Smooth muscle cell (in vitro differentiated cells): ENCODE data around the gene RPS6KA2. TPM values are rescaled to one million over a fixed set of nuclear protein-coding genes. Genes with fewer than 3 reads are reported as not detected.

ENCODE experiments used
- DNase-seq: peaks from one replicate; lab custom pipeline; 2025; ENCODE audit not compliant: unreplicated experiment; lab: John Stamatoyannopoulos, UW
- H2AFZ ChIP-seq: fragments of 200-600 bp; sonication (generic); 2 replicates; pipeline ENCODE4 v1.6.0; 2016; ENCODE audit warnings: antibody characterized with exemption, low read depth, mild to moderate bottlenecking
- H3F3A ChIP-seq: fragments of 200-600 bp; sonication (generic); 2 replicates; pipeline ENCODE4 v1.6.0; 2017; ENCODE audit warnings: antibody characterized with exemption, low read depth
- H3K27ac ChIP-seq: fragments of 200-600 bp; sonication (generic); 2 replicates; pipeline ENCODE4 v1.5.1; 2016; ENCODE audit warnings: low read depth, mild to moderate bottlenecking
- H3K27me3 ChIP-seq: fragments of 200-600 bp; sonication (generic); 2 replicates; pipeline ENCODE4 v1.6.1; 2016; ENCODE audit warnings: low read depth, mild to moderate bottlenecking
- H3K36me3 ChIP-seq: fragments of 200-600 bp; sonication (generic); 2 replicates; pipeline ENCODE4 v1.5.1; 2016; ENCODE audit warnings: low read depth
- H3K4me1 ChIP-seq: fragments of 200-600 bp; sonication (generic); 2 replicates; pipeline ENCODE4 v1.5.1; 2016; ENCODE audit warnings: low read depth
- H3K4me2 ChIP-seq: fragments of 200-600 bp; sonication (generic); 2 replicates; pipeline ENCODE4 v1.6.0; 2016; ENCODE audit warnings: mild to moderate bottlenecking
- H3K4me3 ChIP-seq: fragments of 200-600 bp; sonication (generic); 2 replicates; pipeline ENCODE4 v1.5.1; 2016; ENCODE audit warnings: mild to moderate bottlenecking
- H3K79me2 ChIP-seq: fragments of 200-600 bp; sonication (generic); 2 replicates; pipeline ENCODE4 v1.6.0; 2016; ENCODE audit warnings: low read depth, mild to moderate bottlenecking
- H3K9ac ChIP-seq: fragments of 200-600 bp; sonication (generic); 2 replicates; pipeline ENCODE4 v1.6.0; 2016; ENCODE audit warnings: low read depth
- H3K9me3 ChIP-seq: fragments of 200-600 bp; sonication (generic); replicated peaks from 2 replicates; pipeline ENCODE4 v1.5.1; 2016; ENCODE audit warnings: low read depth
- H4K20me1 ChIP-seq: fragments of 200-600 bp; sonication (generic); 2 replicates; pipeline ENCODE4 v1.6.0; 2016; ENCODE audit warnings: low read depth
- CTCF ChIP-seq: fragments of 200-600 bp; sonication (generic); IDR thresholded peaks from 2 replicates; pipeline ENCODE4 v1.5.1; 2017; ENCODE audit warnings: borderline replicate concordance, mild to moderate bottlenecking, antibody characterized with exemption; ENCODE audit not compliant: insufficient read depth, poor library complexity, severe bottlenecking
- WGBS: methylation state at CpG from one replicate; pipeline ENCODE4 v1.1.7; 2016; ENCODE audit warnings: low lambda C conversion rate; 5-methylcytosine and 5-hydroxymethylcytosine counted together
- polyA plus RNA-seq: library from polyadenylated mRNA; unstranded; fragments of >200 nt; fragmentation: Nextera tagmentation; extraction: Ambion mirVana; gene quantifications from 2 replicates; pipeline ENCODE4 v1.2.1, GENCODE V29; 2016
- total RNA-seq: library from RNA; depleted of rRNA; stranded (reverse); fragments of >200 nt; gene quantifications from 2 replicates; pipeline ENCODE4 v1.2.3, GENCODE V29; 2014

Gene RPS6KA2
- total and polyA plus RNA-seq, 2 experiments from 2014 or later = 7.8 to 10.4 TPM

GRCh38 chr6:166662690-166663089, 35.6 kb upstream of the RPS6KA2 start:
- Histone ChIP-seq H3F3A (no peaks in the 10 kb centered on the region), H3K27me3 (peaks cover 13% of the 10 kb centered on the region), H3K4me1 (no peaks in the 10 kb centered on the region), H3K9me3 (no peaks in the 10 kb centered on the region), H3K9ac (no peak overlapping the region), H3K36me3 (no peaks in the 10 kb centered on the region), H3K4me3 (no peak overlapping the region), H3K79me2 (no peaks in the 10 kb centered on the region), H2AFZ (no peak overlapping the region), H4K20me1 (no peaks in the 10 kb centered on the region), H3K4me2 (no peak overlapping the region), H3K27ac (no peak overlapping the region)
- DNase-seq = no peak
- no peak for TF ChIP-seq CTCF
- WGBS = 88% methylated on average over 11 of the region's 11 CpGs

GRCh38 chr6:166661327-166662085, 34.5 kb upstream of the RPS6KA2 start:
- Histone ChIP-seq H3K27me3 (peaks cover 20% of the 10 kb centered on the region), H3K4me2 (no peak overlapping the region), H3K79me2 (no peaks in the 10 kb centered on the region), H3K27ac (no peak overlapping the region), H3K4me1 (peaks cover 7% of the 10 kb centered on the region), H3K4me3 (no peak overlapping the region), H3F3A (no peaks in the 10 kb centered on the region), H4K20me1 (no peaks in the 10 kb centered on the region), H2AFZ (no peak overlapping the region), H3K9me3 (no peaks in the 10 kb centered on the region), H3K36me3 (no peaks in the 10 kb centered on the region), H3K9ac (no peak overlapping the region)
- TF ChIP-seq CTCF = no peak
- WGBS = 92% methylated on average over 12 of the region's 12 CpGs
- DNase-seq = no peak

- Histone ChIP-seq H3K4me3 (no peak overlapping the region), H4K20me1 (no peaks in the 10 kb centered on the region), H2AFZ (no peak overlapping the region), H3K9ac (no peak overlapping the region), H3K9me3 (no peaks in the 10 kb centered on the region), H3K27me3 (peaks cover 25% of the 10 kb centered on the region), H3K36me3 (no peaks in the 10 kb centered on the region), H3K4me2 (no peak overlapping the region), H3F3A (no peaks in the 10 kb centered on the region), H3K27ac (no peak overlapping the region), H3K79me2 (no peaks in the 10 kb centered on the region), H3K4me1 (peaks cover 14% of the 10 kb centered on the region)
- WGBS = 97% methylated on average over 5 of the region's 5 CpGs
- TF ChIP-seq CTCF = no peak
- no peak for DNase-seq
Measured at GRCh38 chr6:166660157-166660688, 33.2 kb upstream of the RPS6KA2 start.
